ENCODE measurements around the gene OBP2A. TPM values are rescaled to one million over a fixed set of nuclear protein-coding genes. Genes with fewer than 3 reads are reported as not detected.
"Not testable (repeated sequence)": the region's sequence is repeated elsewhere in the genome, so short reads cannot be mapped to it uniquely, and the experiment has no call there.

Gene OBP2A
- total RNA-seq, 1 donor from 2014 or later, result not detected

DNA sequence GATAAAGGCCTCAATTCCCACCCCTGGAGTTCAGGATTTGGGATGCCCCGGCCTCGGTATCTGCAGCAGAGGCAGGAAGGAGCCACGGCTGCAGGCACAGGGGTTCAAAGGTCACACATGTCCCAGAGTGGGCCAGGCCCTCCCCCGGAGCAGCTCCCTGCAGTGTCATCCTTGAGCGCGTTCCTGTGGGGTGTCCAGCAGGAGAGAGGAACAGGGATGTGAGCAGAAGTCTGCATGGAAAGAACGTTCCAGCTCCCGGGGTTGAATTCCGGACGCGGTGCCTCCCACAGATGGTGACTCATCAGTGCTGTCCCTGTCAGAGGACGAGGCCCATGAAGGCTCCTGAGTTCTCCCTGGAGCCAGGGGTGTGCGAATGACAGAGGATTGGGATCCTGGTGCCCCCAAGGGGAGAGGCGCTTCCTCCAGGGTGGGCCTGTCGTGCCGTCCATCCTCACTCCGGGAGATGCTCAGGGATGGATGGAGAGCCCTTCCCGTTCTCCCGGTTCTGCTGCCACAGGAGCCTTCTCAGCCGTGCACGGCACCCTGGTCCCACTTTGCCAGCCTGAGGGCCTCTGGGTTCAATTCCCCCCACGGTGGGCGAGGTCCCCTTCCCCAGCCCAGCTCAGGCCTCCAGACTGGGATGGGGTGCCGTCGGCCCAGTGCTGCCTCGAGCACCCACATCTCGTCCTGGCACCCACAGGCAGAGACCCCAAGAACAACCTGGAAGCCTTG lies 21.6 kb upstream of the OBP2A start:
- H3K4me3 ChIP-seq (ENCODE audit: low read depth, low read length), result no peak overlapping the region
- no peak for DNase-seq (ENCODE audit: low read depth)
- TF ChIP-seq, protein P1, sequence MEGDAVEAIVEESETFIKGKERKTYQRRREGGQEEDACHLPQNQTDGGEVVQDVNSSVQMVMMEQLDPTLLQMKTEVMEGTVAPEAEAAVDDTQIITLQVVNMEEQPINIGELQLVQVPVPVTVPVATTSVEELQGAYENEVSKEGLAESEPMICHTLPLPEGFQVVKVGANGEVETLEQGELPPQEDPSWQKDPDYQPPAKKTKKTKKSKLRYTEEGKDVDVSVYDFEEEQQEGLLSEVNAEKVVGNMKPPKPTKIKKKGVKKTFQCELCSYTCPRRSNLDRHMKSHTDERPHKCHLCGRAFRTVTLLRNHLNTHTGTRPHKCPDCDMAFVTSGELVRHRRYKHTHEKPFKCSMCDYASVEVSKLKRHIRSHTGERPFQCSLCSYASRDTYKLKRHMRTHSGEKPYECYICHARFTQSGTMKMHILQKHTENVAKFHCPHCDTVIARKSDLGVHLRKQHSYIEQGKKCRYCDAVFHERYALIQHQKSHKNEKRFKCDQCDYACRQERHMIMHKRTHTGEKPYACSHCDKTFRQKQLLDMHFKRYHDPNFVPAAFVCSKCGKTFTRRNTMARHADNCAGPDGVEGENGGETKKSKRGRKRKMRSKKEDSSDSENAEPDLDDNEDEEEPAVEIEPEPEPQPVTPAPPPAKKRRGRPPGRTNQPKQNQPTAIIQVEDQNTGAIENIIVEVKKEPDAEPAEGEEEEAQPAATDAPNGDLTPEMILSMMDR (conservative IDR thresholded peaks at IDR 0.05; ENCODE audit: low read depth, low read length), result no peak

DNA sequence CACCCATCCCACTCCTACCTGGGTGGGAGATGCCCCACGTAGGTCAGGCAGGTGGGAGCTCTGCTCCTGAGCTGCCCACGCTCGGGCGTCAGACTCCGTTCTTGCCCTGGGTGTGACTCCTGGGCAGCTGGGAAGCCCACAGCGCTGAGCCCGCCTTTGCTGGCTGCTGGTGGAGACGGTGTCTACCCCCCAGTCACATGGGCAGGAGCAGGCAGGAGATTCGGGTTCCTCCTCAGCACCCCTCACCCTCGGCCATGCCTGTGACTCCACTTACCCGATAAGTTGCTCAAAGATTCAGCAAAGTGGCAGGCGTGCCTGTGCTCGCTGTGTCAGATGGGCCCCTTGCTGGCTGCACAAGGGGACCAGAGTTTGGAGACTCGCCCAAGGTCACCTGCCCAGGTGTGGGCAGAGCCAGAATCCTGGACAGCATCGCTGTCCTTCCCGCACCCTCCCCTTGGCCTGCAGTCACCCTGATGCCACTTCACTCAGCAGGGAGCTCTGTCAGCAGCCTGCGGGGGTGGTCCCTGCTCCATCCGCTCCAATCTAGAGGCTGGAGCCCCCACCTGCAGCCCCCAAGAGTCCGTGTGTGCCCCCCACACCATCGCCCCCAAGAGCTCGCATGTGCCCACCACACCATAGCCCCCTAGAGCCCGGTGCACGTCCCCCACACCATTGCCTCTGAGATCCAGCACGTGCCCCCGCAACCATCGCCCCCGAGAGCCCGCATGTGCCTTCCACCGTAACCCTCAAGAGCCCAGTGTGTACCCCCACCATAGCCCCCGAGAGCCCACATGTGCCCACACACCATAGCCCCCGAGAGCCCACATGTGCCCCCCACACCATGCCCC lies 20.5 kb upstream of the OBP2A start:
- no peak overlapping the region for H3K4me3 ChIP-seq (ENCODE audit: low read depth, low read length)
- no peak for DNase-seq (ENCODE audit: low read depth)
- TF ChIP-seq, protein P1 (conservative IDR thresholded peaks at IDR 0.05; ENCODE audit: low read depth, low read length), result no peak

DNA sequence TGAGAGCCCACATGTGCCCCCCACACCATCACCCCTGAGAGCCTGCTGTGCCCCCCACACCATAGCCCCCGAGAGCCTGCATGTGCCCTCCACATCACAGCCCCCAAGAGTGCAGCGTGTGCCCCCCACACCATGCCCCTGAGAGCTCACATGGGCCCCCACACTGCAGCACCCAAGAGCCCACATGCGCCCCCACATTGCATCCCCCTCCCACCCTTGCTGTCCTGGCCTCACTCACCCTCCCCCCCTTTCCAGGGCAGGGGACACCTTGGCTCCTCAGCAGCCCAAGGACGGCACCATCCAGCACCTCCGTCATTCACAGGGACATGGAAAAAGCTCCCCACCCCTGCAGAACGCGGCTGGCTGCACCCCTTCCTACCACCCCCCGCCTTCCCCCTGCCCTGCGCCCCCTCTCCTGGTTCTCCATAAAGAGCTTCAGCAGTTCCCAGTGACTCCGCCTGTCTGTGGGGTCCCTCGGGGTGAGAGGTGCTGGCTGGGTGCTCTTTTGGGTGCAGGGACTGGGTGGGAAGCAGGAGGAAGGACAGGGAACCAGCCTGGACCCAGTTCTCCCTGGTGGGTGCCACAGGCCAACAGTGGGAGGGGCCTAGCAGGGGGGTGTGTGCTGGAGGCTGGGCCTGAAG lies 19.7 kb upstream of the OBP2A start:
- H3K4me3 ChIP-seq (ENCODE audit: low read depth, low read length), result no peak overlapping the region
- DNase-seq (ENCODE audit: low read depth), result no peak
- TF ChIP-seq, protein P1 (conservative IDR thresholded peaks at IDR 0.05; ENCODE audit: low read depth, low read length), result no peak

DNA sequence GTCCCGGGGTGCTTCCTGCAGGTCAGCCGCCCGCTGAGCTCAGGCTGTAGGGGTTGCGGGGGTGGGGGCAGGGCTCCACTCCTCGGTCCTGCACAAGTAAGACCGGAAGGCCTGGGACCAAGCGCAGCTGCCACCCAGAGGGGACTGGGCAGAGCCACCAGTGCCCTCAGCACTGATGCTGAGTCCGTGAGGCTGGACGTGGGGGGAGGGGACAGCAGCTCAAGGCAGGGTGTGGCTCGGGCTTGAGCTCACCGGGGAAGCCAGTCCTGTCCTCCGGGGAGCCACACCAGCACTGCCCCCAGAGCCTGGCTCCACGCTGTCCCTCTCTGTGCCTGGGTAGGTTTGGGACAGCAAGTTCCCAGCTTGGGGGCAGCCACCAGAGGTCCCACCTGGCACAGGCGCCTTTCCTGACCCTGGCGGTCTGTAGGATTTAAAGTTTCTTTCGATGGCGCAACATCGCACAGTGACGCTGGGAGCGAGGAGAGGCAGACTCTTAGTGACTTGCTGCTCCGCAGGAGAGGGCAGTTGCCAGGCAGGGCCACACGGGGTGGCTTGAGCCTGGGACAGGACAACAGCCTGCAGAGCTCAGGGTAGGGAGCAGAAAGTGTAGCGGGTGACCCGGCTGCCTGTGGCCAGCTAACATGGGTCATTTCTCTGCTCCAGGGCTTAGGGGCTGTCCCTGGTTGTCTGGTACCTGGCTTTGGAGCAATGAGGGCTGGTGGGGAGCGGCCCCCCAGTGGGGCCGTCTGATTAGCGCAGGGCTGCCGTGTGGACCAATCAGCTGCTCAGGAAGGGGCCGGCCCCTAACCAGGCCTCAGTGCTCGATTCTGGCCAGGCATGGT lies 19.0 kb upstream of the OBP2A start:
- TF ChIP-seq, protein P1 (conservative IDR thresholded peaks at IDR 0.05; ENCODE audit: low read depth, low read length), result no peak
- no peak overlapping the region for H3K4me3 ChIP-seq (ENCODE audit: low read depth, low read length)
- no peak for DNase-seq (ENCODE audit: low read depth)

DNA sequence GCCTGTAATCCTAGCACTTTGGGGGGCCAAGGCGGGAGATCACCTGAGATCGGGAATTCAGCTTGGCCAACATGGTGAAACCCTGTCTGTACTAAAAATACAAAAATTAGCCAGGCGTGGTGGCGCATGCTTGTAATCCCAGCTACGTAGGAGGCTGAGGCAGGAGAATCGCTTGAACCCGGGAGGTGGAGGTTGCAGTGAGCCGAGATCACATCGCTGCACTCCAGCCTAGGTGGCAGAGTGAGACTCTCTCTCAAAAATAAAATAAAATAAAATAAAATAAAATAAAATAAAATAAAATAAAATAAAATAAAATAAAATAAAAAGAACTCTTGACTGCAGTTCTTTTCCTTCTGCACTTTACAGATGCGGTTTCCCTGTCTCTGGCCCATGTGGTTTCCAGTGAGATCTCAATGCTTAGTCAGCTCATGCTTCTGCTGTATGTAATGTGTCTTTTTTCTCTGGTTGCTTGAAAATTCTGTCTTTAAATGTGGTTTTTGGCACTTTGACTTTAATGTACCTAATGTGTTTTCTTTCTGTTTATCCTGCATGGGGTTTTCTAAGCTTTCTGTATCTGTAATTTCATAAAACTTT lies 17.0 kb upstream of the OBP2A start:
- H3K4me3 ChIP-seq (ENCODE audit: low read depth, low read length); DNase-seq (ENCODE audit: low read depth): not testable (repeated sequence)

DNA sequence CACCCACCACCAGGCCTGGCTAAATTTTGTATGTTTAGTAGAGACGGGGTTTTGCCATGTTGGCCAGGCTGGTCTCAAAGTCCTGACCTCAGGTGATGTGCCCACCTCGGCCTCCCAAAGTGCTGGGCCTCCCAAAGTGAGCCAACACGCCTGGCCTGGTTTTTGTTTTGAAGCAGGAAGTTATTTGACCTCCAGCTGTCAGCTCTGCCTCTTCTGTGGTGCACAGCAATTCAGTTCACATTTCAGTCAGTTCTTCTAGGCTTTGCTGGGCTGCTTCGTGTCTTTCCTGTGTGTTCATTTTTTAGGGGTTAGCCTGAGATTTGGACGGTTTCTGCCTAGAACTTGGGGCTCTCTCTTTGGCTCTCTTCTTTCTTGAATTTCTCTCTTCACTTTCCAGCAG lies 15.8 kb upstream of the OBP2A start:
- TF ChIP-seq, protein P1 (conservative IDR thresholded peaks at IDR 0.05; ENCODE audit: low read depth, low read length), result no peak
- H3K4me3 ChIP-seq (ENCODE audit: low read depth, low read length), result no peak overlapping the region
- no peak for DNase-seq (ENCODE audit: low read depth)
